Endothelial cell (in vitro differentiated cells): ENCODE results near the gene MAT2B. TPM values are rescaled to one million over a fixed set of nuclear protein-coding genes. Genes with fewer than 3 reads are reported as not detected.
A peak's percentile ranks its signal among the peaks of the same experiment; 100 is the strongest.

Experiments used
- DNase-seq: peaks from one replicate; pipeline ENCODE4 v3.0.0; 2021; ENCODE audit warnings: low spot score
- H3K27ac Mint-ChIP-seq: one replicate; pipeline ENCODE4 v1.8.0; 2021; ENCODE audit warnings: mixed read lengths, inconsistent platforms; ENCODE audit not compliant: unreplicated experiment
- H3K27me3 Mint-ChIP-seq: one replicate; pipeline ENCODE4 v1.8.0; 2021; ENCODE audit warnings: mild to moderate bottlenecking, moderate library complexity, mixed read lengths, inconsistent platforms; ENCODE audit not compliant: unreplicated experiment
- H3K36me3 Mint-ChIP-seq: one replicate; pipeline ENCODE4 v1.8.0; 2021; ENCODE audit warnings: mild to moderate bottlenecking, low read depth, mixed read lengths, inconsistent platforms; ENCODE audit not compliant: unreplicated experiment
- H3K4me1 Mint-ChIP-seq: one replicate; pipeline ENCODE4 v1.8.0; 2021; ENCODE audit warnings: mild to moderate bottlenecking, mixed read lengths, inconsistent platforms; ENCODE audit not compliant: unreplicated experiment
- H3K4me3 Mint-ChIP-seq: one replicate; pipeline ENCODE4 v1.8.0; 2021; ENCODE audit warnings: mild to moderate bottlenecking, mixed read lengths, inconsistent platforms; ENCODE audit not compliant: unreplicated experiment
- H3K9me3 Mint-ChIP-seq: one replicate; pipeline ENCODE4 v1.8.0; 2021; ENCODE audit warnings: mixed read lengths, inconsistent platforms; ENCODE audit not compliant: unreplicated experiment
- total RNA-seq: library from RNA; stranded (reverse); fragmentation: NEBNext Ultra II Directional; extraction: Animal tissue kit (Norgen Biotek cat#: 25700); gene quantifications from one replicate; pipeline ENCODE4 v1.2.1, GENCODE V29; 2021; ENCODE audit not compliant: unreplicated experiment
- TF ChIP-seq, protein P1 (sequence below): fragments of 200-600 bp; sonication (generic); IDR thresholded peaks from one replicate; pipeline ENCODE4 v1.5.0; 2021; ENCODE audit warnings: antibody characterized with exemption; ENCODE audit not compliant: unreplicated experiment

Gene MAT2B
- total RNA-seq, 1 donor from 2014 or later: 25.2 TPM

GRCh38 chr5:163503106-163504078, 2.0 kb upstream of the MAT2B start:
- H3K27ac Mint-ChIP-seq: peak overlapping the region; percentile 99
- peaks cover 12% of the 10 kb centered on the region for H3K27me3 Mint-ChIP-seq
- H3K4me1 Mint-ChIP-seq: peaks cover 14% of the 10 kb centered on the region
- peak; percentile 51 for DNase-seq
- TF ChIP-seq, protein P1, sequence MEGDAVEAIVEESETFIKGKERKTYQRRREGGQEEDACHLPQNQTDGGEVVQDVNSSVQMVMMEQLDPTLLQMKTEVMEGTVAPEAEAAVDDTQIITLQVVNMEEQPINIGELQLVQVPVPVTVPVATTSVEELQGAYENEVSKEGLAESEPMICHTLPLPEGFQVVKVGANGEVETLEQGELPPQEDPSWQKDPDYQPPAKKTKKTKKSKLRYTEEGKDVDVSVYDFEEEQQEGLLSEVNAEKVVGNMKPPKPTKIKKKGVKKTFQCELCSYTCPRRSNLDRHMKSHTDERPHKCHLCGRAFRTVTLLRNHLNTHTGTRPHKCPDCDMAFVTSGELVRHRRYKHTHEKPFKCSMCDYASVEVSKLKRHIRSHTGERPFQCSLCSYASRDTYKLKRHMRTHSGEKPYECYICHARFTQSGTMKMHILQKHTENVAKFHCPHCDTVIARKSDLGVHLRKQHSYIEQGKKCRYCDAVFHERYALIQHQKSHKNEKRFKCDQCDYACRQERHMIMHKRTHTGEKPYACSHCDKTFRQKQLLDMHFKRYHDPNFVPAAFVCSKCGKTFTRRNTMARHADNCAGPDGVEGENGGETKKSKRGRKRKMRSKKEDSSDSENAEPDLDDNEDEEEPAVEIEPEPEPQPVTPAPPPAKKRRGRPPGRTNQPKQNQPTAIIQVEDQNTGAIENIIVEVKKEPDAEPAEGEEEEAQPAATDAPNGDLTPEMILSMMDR: no peak
- H3K4me3 Mint-ChIP-seq: peak overlapping the region; percentile 99
- no peaks in the 10 kb centered on the region for H3K9me3 Mint-ChIP-seq
- H3K36me3 Mint-ChIP-seq: no peaks in the 10 kb centered on the region

DNA sequence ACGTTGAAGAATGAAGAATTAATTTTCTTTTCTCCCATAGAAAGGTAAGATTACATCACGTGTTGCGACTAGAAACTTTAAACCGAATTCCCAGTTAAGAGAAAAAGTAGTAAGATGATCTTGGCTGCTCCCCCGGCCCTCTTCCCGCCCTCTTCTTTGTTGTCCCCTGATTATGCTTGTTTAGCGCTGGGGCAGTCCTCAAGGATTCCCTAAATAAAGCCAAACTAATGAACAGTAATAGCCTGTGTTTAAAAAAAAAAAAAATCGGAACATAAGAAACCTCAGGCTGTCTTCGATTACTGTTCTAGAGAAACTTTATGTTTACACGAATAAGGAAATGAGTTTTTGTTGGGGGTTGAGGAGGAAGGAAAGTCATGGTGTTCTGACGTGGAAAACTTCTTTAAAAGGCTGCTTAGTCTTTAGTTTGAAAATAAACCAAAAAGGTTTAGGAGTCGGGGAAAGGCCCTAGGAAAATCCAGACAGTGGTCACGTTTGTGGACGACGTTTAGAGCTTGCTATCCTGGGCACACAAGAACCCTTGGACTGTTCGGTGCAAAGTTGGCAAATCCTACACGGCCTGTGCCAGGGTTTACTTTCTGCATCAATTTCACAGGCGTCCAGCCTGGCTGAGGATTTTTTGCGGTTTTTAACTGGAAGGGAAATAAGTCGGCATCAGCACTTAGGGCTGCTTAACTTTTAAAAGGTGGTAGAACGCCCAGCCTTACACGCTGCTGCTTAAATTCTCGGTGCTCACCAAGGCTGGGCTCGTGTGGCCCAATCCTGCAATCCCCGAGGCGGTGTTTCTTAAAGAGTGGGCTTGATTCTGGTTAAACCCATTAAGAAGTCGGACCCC, 1.1 kb upstream of the MAT2B start:
- TF ChIP-seq, protein P1: no peak
- Mint-ChIP-seq H3K36me3 (no peaks in the 10 kb centered on the region), H3K27me3 (peaks cover 12% of the 10 kb centered on the region), H3K9me3 (no peaks in the 10 kb centered on the region), H3K27ac (peak overlapping the region; percentile 99), H3K4me1 (peaks cover 17% of the 10 kb centered on the region), H3K4me3 (peak overlapping the region; percentile 99)
- DNase-seq: peak; percentile 14

GRCh38 chr5:163505049-163505367, 411 bp upstream of the MAT2B start:
- Mint-ChIP-seq H3K9me3 (no peaks in the 10 kb centered on the region), H3K27me3 (peaks cover 12% of the 10 kb centered on the region), H3K27ac (peak overlapping the region; percentile 99), H3K4me3 (peak overlapping the region; percentile 99), H3K4me1 (peaks cover 17% of the 10 kb centered on the region), H3K36me3 (no peaks in the 10 kb centered on the region)
- no peak for DNase-seq
- TF ChIP-seq, protein P1: no peak

DNA sequence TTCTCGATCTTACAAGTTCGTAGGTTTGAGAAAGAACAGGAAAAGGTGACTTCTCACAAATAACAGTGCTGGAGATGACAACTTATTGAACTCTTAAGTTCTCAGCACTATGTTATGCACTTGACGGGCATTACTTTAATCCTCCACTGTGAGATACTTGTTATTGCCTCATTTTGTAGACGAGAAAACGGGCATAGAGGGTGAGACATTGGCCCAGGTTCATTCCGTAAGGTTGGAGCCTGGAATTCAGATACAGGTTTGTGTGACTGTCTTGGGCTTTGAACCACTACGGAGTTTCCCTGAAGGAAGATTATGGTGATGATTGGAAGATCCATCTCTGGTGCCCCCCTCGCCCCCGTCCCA, 657 bp downstream of the MAT2B start:
- Mint-ChIP-seq H3K36me3 (no peaks in the 10 kb centered on the region), H3K4me1 (peaks cover 17% of the 10 kb centered on the region), H3K9me3 (no peaks in the 10 kb centered on the region), H3K27me3 (peaks cover 12% of the 10 kb centered on the region), H3K4me3 (peak overlapping the region; percentile 99), H3K27ac (peak overlapping the region; percentile 99)
- TF ChIP-seq, protein P1: peak; percentile 8
- DNase-seq: no peak

- no peak for DNase-seq
- H3K27me3 Mint-ChIP-seq: peaks cover 12% of the 10 kb centered on the region
- H3K9me3 Mint-ChIP-seq: no peaks in the 10 kb centered on the region
- peak overlapping the region; percentile 99 for H3K4me3 Mint-ChIP-seq
- no peaks in the 10 kb centered on the region for H3K36me3 Mint-ChIP-seq
- H3K4me1 Mint-ChIP-seq: peaks cover 17% of the 10 kb centered on the region
- TF ChIP-seq, protein P1: no peak
- H3K27ac Mint-ChIP-seq: peak overlapping the region; percentile 99
These were observed 1.3 kb downstream of the MAT2B start for GRCh38 chr5:163506726-163507125.
